K562 (cell line): ENCODE data around the gene GALNT15.

Experiments used
- FOXM1 ChIP-seq, 2 experiments: fragments of 450-650 bp in 1 of 2; sonication (generic) in 1 of 2; formaldehyde crosslinking in 1 of 2; IDR thresholded peaks; 2 replicates each; pipeline versions ENCODE4 v1.6.1 to v1.9.0; 2017 to 2022; ENCODE audit warnings: low read depth in 2 of 2, mild to moderate bottlenecking in 2 of 2, missing genetic modification reagents in 1 of 2, moderate library complexity in 1 of 2
- MYC ChIP-seq, 2 experiments: fragments of 250-450 bp in 1 of 2; sonication (Bioruptor Pico) in 1 of 2; IDR thresholded peaks; 2 replicates each; pipeline versions ENCODE4 v1.5.1 to v1.6.1; 2012 to 2021; ENCODE audit warnings: low read depth in 2 of 2, borderline replicate concordance in 1 of 2, improper control_type of control experiment in 1 of 2, low read length in 1 of 2, mild to moderate bottlenecking in 1 of 2, moderate library complexity in 1 of 2
- NUFIP1 ChIP-seq: fragments of 450-650 bp; IDR thresholded peaks from 2 replicates; pipeline ENCODE4 v1.6.1; 2018; ENCODE audit not compliant: partially characterized antibody
- SNIP1 ChIP-seq: fragments of 450-650 bp; IDR thresholded peaks from 2 replicates; pipeline ENCODE4 v1.7.1; 2017; ENCODE audit warnings: low read depth, mild to moderate bottlenecking

- TF ChIP-seq MYC (IDR thresholded peaks at IDR 0.05; ENCODE audit: low read depth, low read length) (no peak), MYC (CRISPR knock-in tag; IDR thresholded peaks at IDR 0.05; ENCODE audit: borderline replicate concordance, low read depth) (no peak), NUFIP1 (no peak), FOXM1 (IDR thresholded peaks at IDR 0.05; ENCODE audit: low read depth) (no peak), FOXM1 (CRISPR knock-in tag; IDR thresholded peaks at IDR 0.05; ENCODE audit: low read depth) (no peak), SNIP1 (no peak)
Observed at GRCh38 chr3:16203671-16204629, 29.5 kb downstream of the GALNT15 start.
